Endothelial cell of umbilical vein (primary cell): ENCODE data around the gene APOBEC3F. TPM values are rescaled to one million over a fixed set of nuclear protein-coding genes. Genes with fewer than 3 reads are reported as not detected.
"Not testable (repeated sequence)": the region's sequence is repeated elsewhere in the genome, so short reads cannot be mapped to it uniquely, and the experiment has no call there.

ENCODE experiments used
- BruUV-seq: library from RNA; stranded (reverse); fragments of 400-500 nt; replicated peaks from 2 replicates; lab custom pipeline; 2021; lab: Mats Ljungman, UMichigan
- CTCF ChIA-PET: fragments of 300-600, 350-600 bp; sonication (Branson Sonifier 250); formaldehyde crosslinking; loops from one replicate; lab custom pipeline; 2021; ENCODE audit warnings: antibody characterized with exemption, inconsistent platforms; lab: Charles Lee
- POLR2A ChIA-PET: fragments of 300-600, 350-600 bp; sonication (Branson Sonifier 250); formaldehyde crosslinking; loops from one replicate; lab custom pipeline; 2021; ENCODE audit warnings: antibody characterized with exemption, inconsistent platforms; lab: Charles Lee
- DNase-seq: peaks from one replicate; pipeline ENCODE4 v3.0.0-alpha.2; 2011; ENCODE audit warnings: low read depth, low spot score
- FAIRE-seq: peaks from 2 replicates; lab custom pipeline; 2011; peaks lifted over from hg19 to GRCh38; lab: Jason Lieb, UNC
- H2AFZ ChIP-seq: 2 replicates; pipeline ENCODE4 v1.6.0; 2012; ENCODE audit warnings: low read depth, low read length, control low read depth, inconsistent platforms
- H3K27ac ChIP-seq: 2 replicates; pipeline ENCODE4 v1.5.1; 2011; ENCODE audit warnings: low read depth, mild to moderate bottlenecking, control low read depth, low read length, moderate library complexity; ENCODE audit not compliant: insufficient read depth
- H3K27me3 ChIP-seq, 2 experiments: 2 replicates each; pipeline versions ENCODE4 v1.6.0 to v1.6.1; 2011; ENCODE audit warnings: low read length in 2 of 2, mixed read lengths in 1 of 2; ENCODE audit not compliant: control insufficient read depth in 2 of 2, insufficient read depth in 2 of 2
- H3K36me3 ChIP-seq, 2 experiments: 2 replicates in 1 of 2; 3 replicates in 1 of 2; pipeline ENCODE4 v1.5.1; 2011; ENCODE audit warnings: low read length in 2 of 2, mild to moderate bottlenecking in 1 of 2, moderate library complexity in 1 of 2; ENCODE audit not compliant: control insufficient read depth in 2 of 2, insufficient read depth in 2 of 2; ENCODE audit errors: extremely low read depth in 1 of 2
- H3K4me1 ChIP-seq: 3 replicates; pipeline ENCODE4 v1.5.1; 2011; ENCODE audit warnings: mild to moderate bottlenecking, low read length; ENCODE audit not compliant: control insufficient read depth, insufficient read depth; ENCODE audit errors: extremely low read depth
- H3K4me2 ChIP-seq: 2 replicates; pipeline ENCODE4 v1.6.1; 2011; ENCODE audit warnings: low read length, control low read depth, mixed read lengths; ENCODE audit not compliant: insufficient read depth
- H3K4me3 ChIP-seq, 3 experiments: fragments of 200-600 bp in 1 of 3; sonication (generic), shearing (Covaris generic) in 1 of 3; replicated peaks in 1 of 3; 2 replicates each; pipeline ENCODE4 v1.5.1; 2011 to 2016; ENCODE audit warnings: control low read depth in 3 of 3, low read length in 3 of 3, mild to moderate bottlenecking in 2 of 3, inconsistent platforms in 1 of 3, low read depth in 1 of 3, moderate library complexity in 1 of 3; ENCODE audit not compliant: insufficient read depth in 1 of 3
- H3K79me2 ChIP-seq: 2 replicates; pipeline ENCODE4 v1.6.0; 2012; ENCODE audit warnings: low read length, inconsistent platforms; ENCODE audit not compliant: control insufficient read depth, insufficient read depth
- H3K9ac ChIP-seq: replicated peaks from 2 replicates; pipeline ENCODE3; 2011; ENCODE audit warnings: low read length, control low read depth; ENCODE audit not compliant: insufficient read depth; ENCODE audit errors: extremely low read depth
- H3K9me1 ChIP-seq: replicated peaks from 3 replicates; pipeline ENCODE4 v1.6.0; 2011; ENCODE audit warnings: mild to moderate bottlenecking, low read length; ENCODE audit not compliant: control insufficient read depth, insufficient read depth; ENCODE audit errors: extremely low read depth
- H3K9me3 ChIP-seq: replicated peaks from 2 replicates; pipeline ENCODE4 v1.5.1; 2012; ENCODE audit warnings: low read length, inconsistent platforms; ENCODE audit not compliant: control insufficient read depth, insufficient read depth
- H4K20me1 ChIP-seq: replicated peaks from 2 replicates; pipeline ENCODE3; 2011; ENCODE audit warnings: mild to moderate bottlenecking, low read length; ENCODE audit not compliant: control insufficient read depth, insufficient read depth; ENCODE audit errors: extremely low read depth
- dilution Hi-C: fragments of 300-500 bp; cut with MboI; formaldehyde crosslinking; loops from one replicate; pipeline ENCODE4 v1.15.0; 2019; ENCODE audit warnings: low sequenced_read_pairs; ENCODE audit not compliant: extremely low pct_ligation_motif_present
- intact Hi-C: fragments of 100-400 bp; cut with micrococcal nuclease; formaldehyde crosslinking; loops from one replicate; pipeline ENCODE4 v1.10.0; 2022
- polyA plus RNA-seq, 4 experiments: library from polyadenylated mRNA; depleted of rRNA in 3 of 4; stranded (reverse) in 3 of 4; unstranded in 1 of 4; fragments of >200 nt; gene quantifications; 2 replicates each; pipeline versions ENCODE4 v1.2.1 to v1.2.3, GENCODE V29; 2011 to 2012; ENCODE audit warnings: missing spikeins in 1 of 4
- total RNA-seq: library from RNA; stranded (reverse); gene quantifications from 2 replicates; pipeline ENCODE4 v1.2.3, GENCODE V29; 2021

The APOBEC3F gene
- total and polyA plus RNA-seq, 2 donors (not counting 3 experiments of a cell fraction or from before 2014, with no cell fraction given), result 10.2 to 11.0 TPM

- H3K27me3 ChIP-seq, H3K9me1 ChIP-seq, H3K79me2 ChIP-seq, DNase-seq, FAIRE-seq, H4K20me1 ChIP-seq, dilution Hi-C loops, BruUV-seq, H3K9me3 ChIP-seq, H3K36me3 ChIP-seq, H3K9ac ChIP-seq, H3K4me1 ChIP-seq, POLR2A ChIA-PET, H2AFZ ChIP-seq, H3K27ac ChIP-seq, CTCF ChIA-PET, intact Hi-C loops, H3K4me3 ChIP-seq, H3K4me2 ChIP-seq: not testable (repeated sequence)
Measured at GRCh38 chr22:39061951-39062350, 21.3 kb downstream of the APOBEC3F start.

- H3K9me1 ChIP-seq, H3K4me1 ChIP-seq, H3K4me3 ChIP-seq, intact Hi-C loops, H3K9ac ChIP-seq, FAIRE-seq, POLR2A ChIA-PET, DNase-seq, H2AFZ ChIP-seq, H3K36me3 ChIP-seq, dilution Hi-C loops, H3K9me3 ChIP-seq, H3K4me2 ChIP-seq, H3K27ac ChIP-seq, H4K20me1 ChIP-seq, H3K79me2 ChIP-seq, BruUV-seq, H3K27me3 ChIP-seq: not testable (repeated sequence)
- CTCF ChIA-PET, result interaction anchor here (1.1 kb wide), 1 partner anchor 58 kb away, joined by 3 read pairs; no protein-coding TSS in a partner anchor
Measured at GRCh38 chr22:39063904-39064303, 23.2 kb downstream of the APOBEC3F start.

DNA sequence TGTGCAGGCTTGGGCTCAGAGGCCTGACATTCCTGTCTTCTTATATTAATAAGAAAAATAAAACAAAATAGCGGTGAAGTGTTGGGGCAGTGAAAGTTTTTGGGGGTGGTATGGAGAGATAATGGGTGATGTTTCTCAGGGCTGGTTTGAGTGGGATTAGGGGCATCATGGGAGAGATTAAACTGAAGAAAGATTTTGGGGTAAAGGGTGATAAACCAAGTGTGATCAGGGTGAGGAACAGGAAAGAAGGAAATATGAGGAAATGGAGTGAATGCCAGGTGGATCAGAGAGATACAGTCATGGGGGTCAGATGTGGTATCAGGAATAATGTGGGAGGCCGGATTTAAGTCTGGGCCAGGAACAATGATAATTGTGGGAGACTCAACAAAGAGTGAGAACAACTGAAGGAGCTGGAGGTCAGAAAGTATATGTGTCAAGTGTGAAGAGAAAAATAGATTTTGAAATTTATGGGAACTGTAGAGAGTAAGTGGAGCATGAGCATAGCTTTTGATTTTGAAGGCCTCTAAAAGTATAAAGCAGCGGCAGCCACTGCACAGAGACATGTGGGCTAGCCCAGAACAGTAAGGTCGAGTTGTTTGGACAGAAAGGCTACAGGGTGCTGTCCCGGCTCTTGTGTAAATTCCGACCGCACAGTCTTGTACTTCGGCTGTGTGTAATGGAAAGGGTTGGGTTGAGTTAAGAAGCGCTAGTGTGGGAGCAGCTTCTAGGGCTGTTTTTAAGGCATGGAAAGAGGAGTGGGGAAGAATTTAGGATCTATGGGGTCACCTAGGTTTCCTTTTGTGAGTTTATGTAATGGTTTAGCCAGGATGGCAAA is 26.0 kb downstream of the APOBEC3F start:
- H3K4me2 ChIP-seq, POLR2A ChIA-PET, H3K27me3 ChIP-seq, H2AFZ ChIP-seq, H4K20me1 ChIP-seq, BruUV-seq, H3K79me2 ChIP-seq, intact Hi-C loops, H3K4me3 ChIP-seq, H3K9me1 ChIP-seq, FAIRE-seq, H3K27ac ChIP-seq, DNase-seq, H3K36me3 ChIP-seq, H3K4me1 ChIP-seq, dilution Hi-C loops, H3K9ac ChIP-seq, H3K9me3 ChIP-seq: not testable (repeated sequence)
- CTCF ChIA-PET, result interaction anchor here (0.6 kb wide), 1 partner anchor 55 kb away, joined by 3 read pairs; no protein-coding TSS in a partner anchor
